ENCODE measurements around the gene GLE1. TPM values are rescaled to one million over a fixed set of nuclear protein-coding genes. Genes with fewer than 3 reads are reported as not detected.

The GLE1 gene
- total and polyA plus RNA-seq, 2 donors = 23.7 to 36.8 TPM

GRCh38 chr9:128532581-128532980 lies 28.1 kb downstream of the GLE1 start:
- no peaks in the 10 kb centered on the region for H3K4me1 ChIP-seq (ENCODE audit: control insufficient read depth in 2 of 2, insufficient read depth in 2 of 2, low read length in 2 of 2)
- no peak overlapping the region for H3K4me3 ChIP-seq (ENCODE audit: low read length in 2 of 2)
- no peak overlapping the region for H3K27ac ChIP-seq (ENCODE audit: low read depth in 1 of 2, low read length in 1 of 2)
- WGBS = 98% methylated on average over 4 of the region's 4 CpGs
- H3K9me3 ChIP-seq (ENCODE audit: control insufficient read depth in 2 of 2, insufficient read depth in 1 of 2, low read length in 1 of 2) = no peaks in the 10 kb centered on the region
- no peaks in the 10 kb centered on the region for H3K27me3 ChIP-seq (ENCODE audit: control insufficient read depth in 2 of 2, insufficient read depth in 1 of 2, low read length in 1 of 2)
- DNase-seq (ENCODE audit: low read depth in 6 of 9, low spot score in 9 of 9) = no peak
- H3K36me3 ChIP-seq (ENCODE audit: control insufficient read depth in 2 of 2, insufficient read depth in 2 of 2, low read length in 1 of 2) = peaks cover 62 to 76% of the 10 kb centered on the region in 2 donors

- DNase-seq (ENCODE audit: low read depth in 6 of 9, low spot score in 9 of 9) = no peak
- Histone ChIP-seq H3K27ac (ENCODE audit: low read depth in 1 of 2, low read length in 1 of 2) (no peak overlapping the region), H3K27me3 (ENCODE audit: control insufficient read depth in 2 of 2, insufficient read depth in 1 of 2, low read length in 1 of 2) (no peaks in the 10 kb centered on the region), H3K4me1 (ENCODE audit: control insufficient read depth in 2 of 2, insufficient read depth in 2 of 2, low read length in 2 of 2) (no peaks in the 10 kb centered on the region), H3K9me3 (ENCODE audit: control insufficient read depth in 2 of 2, insufficient read depth in 1 of 2, low read length in 1 of 2) (no peaks in the 10 kb centered on the region), H3K36me3 (ENCODE audit: control insufficient read depth in 2 of 2, insufficient read depth in 2 of 2, low read length in 1 of 2) (peaks cover 59 to 70% of the 10 kb centered on the region in 2 donors), H3K4me3 (ENCODE audit: low read length in 2 of 2) (no peak overlapping the region)
- 98% methylated on average over 3 of the region's 3 CpGs for WGBS
Measured at GRCh38 chr9:128540634-128541360, 36.3 kb downstream of the GLE1 start.

GRCh38 chr9:128546504-128546903 lies 42.0 kb downstream of the GLE1 start:
- H3K36me3 ChIP-seq (ENCODE audit: control insufficient read depth in 2 of 2, insufficient read depth in 2 of 2, low read length in 1 of 2) = peaks cover 12 to 14% of the 10 kb centered on the region in 2 donors
- DNase-seq (ENCODE audit: low read depth in 6 of 9, low spot score in 9 of 9) = no peak
- 81% methylated on average over 3 of the region's 3 CpGs for WGBS
- no peaks in the 10 kb centered on the region for H3K27me3 ChIP-seq (ENCODE audit: control insufficient read depth in 2 of 2, insufficient read depth in 1 of 2, low read length in 1 of 2)
- H3K27ac ChIP-seq (ENCODE audit: low read depth in 1 of 2, low read length in 1 of 2) = no peak overlapping the region
- no peaks in the 10 kb centered on the region for H3K9me3 ChIP-seq (ENCODE audit: control insufficient read depth in 2 of 2, insufficient read depth in 1 of 2, low read length in 1 of 2)
- H3K4me3 ChIP-seq (ENCODE audit: low read length in 2 of 2) = no peak overlapping the region
- H3K4me1 ChIP-seq (ENCODE audit: control insufficient read depth in 2 of 2, insufficient read depth in 2 of 2, low read length in 2 of 2) = peaks cover 0 to 15% of the 10 kb centered on the region in 2 donors

GRCh38 chr9:128548876-128549275 lies 44.4 kb downstream of the GLE1 start:
- WGBS = over 99% methylated on average over 7 of the region's 7 CpGs
- Histone ChIP-seq H3K4me3 (ENCODE audit: low read length in 2 of 2) (no peak overlapping the region), H3K4me1 (ENCODE audit: control insufficient read depth in 2 of 2, insufficient read depth in 2 of 2, low read length in 2 of 2) (peaks cover 2 to 24% of the 10 kb centered on the region in 2 donors), H3K27me3 (ENCODE audit: control insufficient read depth in 2 of 2, insufficient read depth in 1 of 2, low read length in 1 of 2) (no peaks in the 10 kb centered on the region), H3K36me3 (ENCODE audit: control insufficient read depth in 2 of 2, insufficient read depth in 2 of 2, low read length in 1 of 2) (no peaks in the 10 kb centered on the region), H3K9me3 (ENCODE audit: control insufficient read depth in 2 of 2, insufficient read depth in 1 of 2, low read length in 1 of 2) (no peaks in the 10 kb centered on the region), H3K27ac (ENCODE audit: low read depth in 1 of 2, low read length in 1 of 2) (no peak overlapping the region)
- DNase-seq (ENCODE audit: low read depth in 6 of 9, low spot score in 9 of 9) = no peak

GRCh38 chr9:128550226-128550625 lies 45.7 kb downstream of the GLE1 start:
- Histone ChIP-seq H3K27ac (ENCODE audit: low read depth in 1 of 2, low read length in 1 of 2) (peak overlapping the region in 1 of 2 donors; percentile 36), H3K36me3 (ENCODE audit: control insufficient read depth in 2 of 2, insufficient read depth in 2 of 2, low read length in 1 of 2) (no peaks in the 10 kb centered on the region), H3K4me3 (ENCODE audit: low read length in 2 of 2) (no peak overlapping the region), H3K9me3 (ENCODE audit: control insufficient read depth in 2 of 2, insufficient read depth in 1 of 2, low read length in 1 of 2) (no peaks in the 10 kb centered on the region), H3K27me3 (ENCODE audit: control insufficient read depth in 2 of 2, insufficient read depth in 1 of 2, low read length in 1 of 2) (no peaks in the 10 kb centered on the region), H3K4me1 (ENCODE audit: control insufficient read depth in 2 of 2, insufficient read depth in 2 of 2, low read length in 2 of 2) (peaks cover 10 to 36% of the 10 kb centered on the region in 2 donors)
- 90% methylated on average over 2 of the region's 2 CpGs for WGBS
- DNase-seq (ENCODE audit: low read depth in 6 of 9, low spot score in 9 of 9) = no peak

GRCh38 chr9:128550770-128551656 lies 46.5 kb downstream of the GLE1 start:
- peaks cover 10 to 38% of the 10 kb centered on the region in 2 donors for H3K4me1 ChIP-seq (ENCODE audit: control insufficient read depth in 2 of 2, insufficient read depth in 2 of 2, low read length in 2 of 2)
- no peaks in the 10 kb centered on the region for H3K27me3 ChIP-seq (ENCODE audit: control insufficient read depth in 2 of 2, insufficient read depth in 1 of 2, low read length in 1 of 2)
- H3K9me3 ChIP-seq (ENCODE audit: control insufficient read depth in 2 of 2, insufficient read depth in 1 of 2, low read length in 1 of 2) = no peaks in the 10 kb centered on the region
- 87% methylated on average over 11 of the region's 11 CpGs for WGBS
- DNase-seq (ENCODE audit: low read depth in 6 of 9, low spot score in 9 of 9) = peak in 1 of 9 donors; percentile 14
- H3K36me3 ChIP-seq (ENCODE audit: control insufficient read depth in 2 of 2, insufficient read depth in 2 of 2, low read length in 1 of 2) = no peaks in the 10 kb centered on the region
- no peak overlapping the region for H3K4me3 ChIP-seq (ENCODE audit: low read length in 2 of 2)
- H3K27ac ChIP-seq (ENCODE audit: low read depth in 1 of 2, low read length in 1 of 2) = peak overlapping the region; percentile 56 to 85

- Histone ChIP-seq H3K27me3 (ENCODE audit: control insufficient read depth in 2 of 2, insufficient read depth in 1 of 2, low read length in 1 of 2) (no peaks in the 10 kb centered on the region), H3K36me3 (ENCODE audit: control insufficient read depth in 2 of 2, insufficient read depth in 2 of 2, low read length in 1 of 2) (no peaks in the 10 kb centered on the region), H3K4me3 (ENCODE audit: low read length in 2 of 2) (peak overlapping the region; percentile 74 to 84), H3K4me1 (ENCODE audit: control insufficient read depth in 2 of 2, insufficient read depth in 2 of 2, low read length in 2 of 2) (peaks cover 10 to 38% of the 10 kb centered on the region in 2 donors), H3K27ac (ENCODE audit: low read depth in 1 of 2, low read length in 1 of 2) (peak overlapping the region; percentile 85 to 93), H3K9me3 (ENCODE audit: control insufficient read depth in 2 of 2, insufficient read depth in 1 of 2, low read length in 1 of 2) (no peaks in the 10 kb centered on the region)
- 6% methylated on average over 22 of the region's 22 CpGs for WGBS
- peak in 1 of 9 donors; percentile 23 for DNase-seq (ENCODE audit: low read depth in 6 of 9, low spot score in 9 of 9)
Measured at GRCh38 chr9:128551657-128552152, 47.2 kb downstream of the GLE1 start.

- H3K27me3 ChIP-seq (ENCODE audit: control insufficient read depth in 2 of 2, insufficient read depth in 1 of 2, low read length in 1 of 2) = no peaks in the 10 kb centered on the region
Measured at GRCh38 chr9:128552153-128552743, 47.7 kb downstream of the GLE1 start, which contains the start of gene SPTAN1. Gene SPTAN1 (plus strand): TSS chr9:128552587. CDS start chr9:128566741, 14,154 bp downstream.

More at GRCh38 chr9:128552153-128552743, 47.7 kb downstream of the GLE1 start, which contains the start of gene SPTAN1:
- H3K4me3 ChIP-seq (ENCODE audit: low read length in 2 of 2) = peak within 1 kb of the TSS; percentile 74 to 84
- H3K36me3 ChIP-seq (ENCODE audit: control insufficient read depth in 2 of 2, insufficient read depth in 2 of 2, low read length in 1 of 2) = no peaks in the 10 kb centered on the region
- WGBS = under 1% methylated on average over 81 of the region's 81 CpGs
- no peaks in the 10 kb centered on the region for H3K9me3 ChIP-seq (ENCODE audit: control insufficient read depth in 2 of 2, insufficient read depth in 1 of 2, low read length in 1 of 2)
- H3K27ac ChIP-seq (ENCODE audit: low read depth in 1 of 2, low read length in 1 of 2) = peak within 1 kb of the TSS; percentile 85 to 93
- peaks cover 13 to 38% of the 10 kb centered on the region in 2 donors for H3K4me1 ChIP-seq (ENCODE audit: control insufficient read depth in 2 of 2, insufficient read depth in 2 of 2, low read length in 2 of 2)
- DNase-seq (ENCODE audit: low read depth in 6 of 9, low spot score in 9 of 9) = peak; percentile 78 to 96 (median 91)

All from thymus (tissue), 11 donors.